GM19043 (cell line): ENCODE data around the gene RRP1B.
"Not testable (repeated sequence)": the region's sequence is repeated elsewhere in the genome, so short reads cannot be mapped to it uniquely, and the experiment has no call there.

Experiments used
- ATAC-seq: cut with Tn5 transposase; IDR thresholded peaks from one replicate; pipeline ENCODE4 v1.9.1; 2021; ENCODE audit warnings: low read depth; ENCODE audit not compliant: unreplicated experiment

The RRP1B gene

DNA sequence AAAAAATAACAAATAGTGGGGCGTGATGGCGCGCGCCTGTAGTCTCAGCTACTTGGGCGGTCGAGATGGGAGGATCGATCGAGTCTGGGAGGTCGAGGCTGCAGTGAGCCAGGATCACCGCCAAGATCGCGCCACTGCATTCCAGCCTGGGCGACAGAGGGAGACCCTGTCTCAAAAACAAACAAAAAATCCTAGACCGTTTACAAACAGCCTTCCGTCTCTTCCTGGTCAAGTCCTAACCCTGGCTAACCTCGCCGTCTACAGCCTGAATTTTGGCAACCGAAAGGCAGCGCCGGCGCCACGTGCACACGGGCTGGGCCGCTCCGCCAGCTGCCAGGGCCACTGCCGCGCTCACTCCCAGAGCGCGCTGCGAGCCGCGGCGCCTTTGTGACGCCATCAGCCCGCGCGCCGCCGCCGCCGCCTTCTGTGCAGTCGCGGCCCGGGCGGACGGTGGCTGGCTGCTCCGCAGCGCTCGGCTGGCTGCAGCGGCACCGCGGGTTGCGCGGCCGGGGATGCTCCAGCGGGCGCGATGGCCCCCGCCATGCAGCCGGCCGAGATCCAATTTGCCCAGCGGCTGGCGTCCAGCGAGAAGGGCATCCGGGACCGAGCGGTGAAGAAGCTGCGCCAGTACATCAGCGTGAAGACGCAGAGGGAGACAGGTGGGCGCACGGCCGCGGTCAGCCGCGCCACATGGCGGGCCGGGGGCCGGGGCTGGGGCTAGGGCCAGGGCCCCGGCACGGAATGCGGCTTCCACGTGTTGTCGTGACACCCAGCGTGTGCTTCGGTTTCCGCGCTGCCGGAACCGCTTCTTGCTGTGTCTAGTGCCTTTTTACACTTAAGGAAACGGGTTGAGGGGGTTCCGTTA, at the start of gene RRP1B, which contains the start of gene HSF2BP:
RRP1B (plus strand) TSS at position 425 of the 865 bp plus-strand sequence; CDS start at position 530, 105 bp downstream.
HSF2BP (minus strand) TSS at position 353 of the 865 bp plus-strand sequence. CDS start 1,392 bp downstream, outside the sequence.
- no peak for ATAC-seq

GRCh38 chr21:43611598-43612369, 47.6 kb upstream of the RRP1B start:
- ATAC-seq, result no peak

DNA sequence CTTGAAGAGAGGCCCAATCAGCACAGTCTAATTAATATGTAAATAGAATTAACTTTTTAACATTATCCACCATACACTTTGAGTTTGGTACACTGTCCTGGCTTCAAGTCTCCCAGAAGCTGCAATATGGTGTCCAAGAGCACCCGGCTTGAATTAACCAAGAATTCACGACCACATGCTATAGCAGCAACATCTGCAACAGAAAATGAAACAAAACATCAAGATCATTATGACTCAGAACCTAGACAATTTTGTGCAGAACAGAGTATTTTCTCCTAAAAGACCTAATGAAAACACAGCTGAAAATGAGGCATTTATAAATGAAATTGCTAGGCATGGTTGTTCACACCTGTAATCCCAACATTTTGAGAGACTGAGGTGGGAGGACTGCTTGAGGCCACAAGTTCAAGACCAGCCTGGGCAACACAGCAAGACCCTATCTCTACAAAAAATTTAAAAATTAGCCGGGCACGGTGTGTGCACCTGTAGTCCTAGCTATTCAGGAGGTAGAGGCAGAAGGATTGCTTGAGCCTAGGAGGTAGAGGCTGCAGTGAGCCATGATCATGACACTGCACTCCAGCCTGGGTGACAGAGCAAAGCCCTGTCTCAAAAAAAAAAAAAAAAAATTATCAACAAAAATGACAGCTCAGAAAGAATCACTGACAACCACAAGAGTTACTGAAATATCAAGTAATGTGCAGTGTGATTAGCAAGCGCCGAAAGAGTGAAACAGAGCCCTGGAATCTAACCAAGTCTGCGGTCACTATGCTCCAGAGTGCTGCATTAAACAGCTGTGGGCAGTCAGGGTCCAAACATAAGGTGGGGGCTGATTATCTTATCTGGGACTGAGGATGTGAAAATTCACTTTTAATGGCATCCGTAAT, 45.4 kb upstream of the RRP1B start:
- ATAC-seq, result no peak

DNA sequence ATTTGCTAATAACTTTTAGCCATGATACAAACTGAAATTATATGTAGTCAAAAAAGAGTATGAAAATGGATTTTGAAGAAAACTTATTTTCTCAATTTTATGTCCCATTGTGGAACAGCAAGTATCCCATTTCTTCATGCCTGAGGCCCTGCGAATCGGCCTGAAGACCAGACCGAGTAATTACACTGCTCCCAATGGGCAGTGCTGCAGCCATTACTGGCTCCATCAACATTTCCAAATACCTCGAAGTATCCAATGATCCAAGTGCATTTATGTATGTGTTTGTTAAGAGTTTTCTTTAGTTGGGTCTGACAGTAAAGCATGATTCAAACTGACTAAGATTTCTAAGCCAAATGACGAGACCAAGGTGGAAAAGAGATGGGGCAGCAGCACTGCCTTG, 44.5 kb upstream of the RRP1B start:
- ATAC-seq, result no peak

DNA sequence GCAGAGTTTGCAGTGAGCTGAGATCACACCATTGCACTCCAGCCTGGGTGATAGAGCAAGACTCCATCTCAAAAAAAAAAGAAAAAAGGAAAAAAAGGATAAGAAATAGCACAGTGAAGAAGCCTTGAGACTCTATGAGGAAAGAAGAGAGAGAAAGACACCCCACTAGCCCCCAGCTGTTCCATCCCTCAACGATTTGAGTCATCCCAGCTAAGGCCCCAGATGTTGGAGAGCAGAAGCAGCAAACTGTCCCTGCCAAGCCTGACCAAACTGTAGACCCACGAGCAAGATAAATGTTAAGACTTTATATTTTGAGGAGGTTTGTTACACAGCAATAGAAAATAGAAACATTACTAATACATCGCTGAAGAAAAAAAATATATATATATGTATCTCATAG, 42.5 kb upstream of the RRP1B start:
- ATAC-seq, result not testable (repeated sequence)

DNA sequence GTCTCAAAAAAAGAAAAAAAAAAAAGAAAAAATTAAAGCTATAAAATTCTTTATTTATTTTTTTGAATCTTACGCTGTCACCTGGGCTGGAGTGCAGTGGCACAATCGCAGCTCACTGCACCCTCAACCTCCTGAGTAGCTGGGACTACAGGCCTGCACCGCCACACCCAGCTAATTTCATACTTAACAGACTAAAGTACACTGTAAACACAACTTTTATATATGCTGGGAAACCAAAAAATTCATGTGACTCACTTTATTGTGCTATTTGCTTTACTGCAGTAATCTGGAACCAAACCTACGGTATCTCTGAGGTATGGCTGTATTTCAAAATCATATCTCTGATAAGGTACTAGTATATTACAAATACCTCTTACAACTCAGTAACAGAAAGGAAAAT, 40.4 kb upstream of the RRP1B start:
- ATAC-seq, result no peak

- ATAC-seq, result no peak
These were observed 40.0 kb upstream of the RRP1B start for GRCh38 chr21:43619344-43619743.

DNA sequence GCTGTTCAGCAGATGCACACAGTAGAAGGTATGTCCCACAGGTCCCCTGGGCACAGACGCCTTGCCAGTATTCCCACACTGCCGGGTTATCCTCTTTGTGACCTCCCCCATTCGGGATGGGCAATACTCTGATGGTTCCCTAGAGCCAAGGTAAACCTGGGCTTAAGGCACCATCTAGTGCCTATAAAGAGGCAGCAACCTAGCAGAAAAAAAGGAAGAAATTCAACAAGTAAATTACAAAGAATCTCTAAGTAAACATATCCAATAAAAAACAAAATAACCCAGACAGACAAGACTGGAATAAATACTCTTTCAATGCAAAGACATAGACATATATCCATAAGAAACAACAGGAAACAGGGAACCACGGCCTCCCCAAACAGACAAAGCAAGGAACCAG, 39.5 kb upstream of the RRP1B start:
- no peak for ATAC-seq

GRCh38 chr21:43622796-43623195, 36.6 kb upstream of the RRP1B start:
- ATAC-seq, result no peak

DNA sequence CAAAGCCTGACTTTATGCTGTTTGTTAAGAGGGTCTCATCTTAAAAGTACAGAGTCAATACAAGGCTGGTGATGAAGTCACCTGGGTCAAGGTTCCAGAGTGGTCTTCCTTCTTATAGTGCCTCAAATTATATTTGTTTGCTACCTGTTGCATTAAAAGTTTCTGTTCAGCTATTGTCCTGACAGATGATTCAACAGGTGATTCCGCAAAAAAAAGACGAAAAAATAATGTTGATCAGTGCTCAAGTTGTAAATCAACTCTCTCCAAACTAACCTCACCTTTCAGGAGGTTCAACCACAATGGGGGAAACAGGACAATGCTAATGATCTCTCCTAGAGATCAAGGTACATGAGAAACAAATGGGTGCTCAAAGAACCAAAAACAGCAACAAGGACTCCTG, 35.8 kb upstream of the RRP1B start:
- ATAC-seq, result no peak

DNA sequence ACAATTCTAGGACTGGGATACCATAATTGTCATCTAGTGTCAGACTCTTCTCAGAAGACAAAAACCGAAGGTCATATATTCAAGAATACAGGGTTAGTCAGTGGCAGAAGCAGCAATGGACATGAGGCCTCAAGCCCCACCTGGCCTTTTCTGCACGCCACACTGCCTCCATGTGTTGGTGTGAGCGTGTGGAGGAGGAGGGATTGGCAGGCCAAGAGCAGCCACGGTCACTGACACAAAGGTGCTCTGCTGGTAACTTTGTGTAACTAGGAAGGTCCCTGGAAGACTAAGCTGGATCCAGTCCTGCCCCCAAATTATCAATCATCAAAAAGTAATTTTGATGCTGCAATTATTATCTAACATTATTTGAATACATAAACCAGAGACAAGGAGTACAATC, 35.0 kb upstream of the RRP1B start:
- no peak for ATAC-seq

DNA sequence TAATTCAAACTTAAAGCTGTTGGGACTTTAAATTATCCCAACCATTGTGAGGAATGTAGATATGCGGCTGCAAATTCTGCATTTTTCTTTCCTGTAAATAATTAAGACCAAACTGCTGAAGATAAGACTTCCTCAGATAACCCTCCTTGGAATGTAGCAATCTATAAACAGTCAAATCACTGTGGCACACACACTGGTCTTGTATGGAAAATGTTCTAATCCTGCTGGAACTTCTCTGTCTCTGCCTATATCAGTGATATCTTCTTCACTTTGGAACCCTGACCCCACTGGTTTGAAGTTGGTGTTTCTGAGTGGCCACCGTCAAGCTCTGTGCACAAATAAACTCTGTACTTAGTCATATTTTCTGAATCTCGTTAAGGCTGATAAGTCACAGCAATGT, 33.0 kb upstream of the RRP1B start:
- ATAC-seq, result no peak

- ATAC-seq, result no peak
These were observed 31.8 kb upstream of the RRP1B start for GRCh38 chr21:43627527-43627926.

- no peak for ATAC-seq
These were observed 27.8 kb upstream of the RRP1B start for GRCh38 chr21:43631411-43632107.

- no peak for ATAC-seq
These were observed 26.9 kb upstream of the RRP1B start for GRCh38 chr21:43632373-43632905.

DNA sequence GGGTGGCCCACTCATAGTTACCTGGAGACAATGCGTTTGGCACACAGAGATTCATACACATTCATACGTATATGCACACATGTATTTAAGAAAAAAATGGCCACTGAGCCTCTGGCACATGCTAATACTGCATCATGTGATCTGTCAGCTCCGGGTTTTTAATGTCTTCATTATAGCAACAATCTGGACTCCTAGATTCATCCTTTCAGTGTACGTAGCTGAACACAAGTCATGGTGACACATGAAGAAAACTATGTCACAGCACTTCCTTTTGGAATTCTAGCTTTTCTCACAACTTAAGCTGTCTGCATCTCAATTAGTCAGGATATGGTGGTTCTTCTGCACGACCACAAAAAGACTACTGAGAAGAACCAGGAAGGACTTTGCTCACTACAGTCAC, 24.7 kb upstream of the RRP1B start:
- ATAC-seq, result no peak

- no peak for ATAC-seq
These were observed 23.9 kb upstream of the RRP1B start for GRCh38 chr21:43635436-43635835.

GRCh38 chr21:43637530-43638158, 21.7 kb upstream of the RRP1B start:
- ATAC-seq, result no peak
